Ovary (tissue), 10 donors: ENCODE data around the gene GJA10. TPM values are rescaled to one million over a fixed set of nuclear protein-coding genes. Genes with fewer than 3 reads are reported as not detected.
"Not testable (repeated sequence)": the region's sequence is repeated elsewhere in the genome, so short reads cannot be mapped to it uniquely, and the experiment has no call there.

Experiments used
- DNase-seq, 5 donors: peaks; one replicate each; pipeline ENCODE4 v3.0.0-alpha.2; 2019 to 2020
- H3K27ac ChIP-seq, 2 donors: fragments of 200-600 bp; one replicate each; pipeline versions ENCODE4 v1.5.1 to v1.8.0; 2019 to 2022
- H3K27me3 ChIP-seq: fragments of 200-600 bp; one replicate; pipeline ENCODE4 v1.8.0; 2022
- H3K36me3 ChIP-seq: fragments of 200-600 bp; sonication (generic); one replicate; pipeline ENCODE4 v1.5.1; 2019
- H3K4me1 ChIP-seq: one replicate; pipeline ENCODE4 v1.8.1; 2013; ENCODE audit warnings: mild to moderate bottlenecking, moderate library complexity; ENCODE audit not compliant: insufficient read depth
- H3K4me3 ChIP-seq: fragments of 200-600 bp; sonication (generic); one replicate; pipeline ENCODE4 v1.5.1; 2017
- H3K9me3 ChIP-seq, 2 donors: fragments of 200-600 bp in 1 of 2; sonication (generic) in 1 of 2; one replicate each; pipeline versions ENCODE4 v1.5.1 to v1.8.1; 2013 to 2019; ENCODE audit warnings: mild to moderate bottlenecking in 1 of 2, moderate library complexity in 1 of 2
- CTCF ChIP-seq, 3 donors: fragments of 450-650 bp in 2 of 3; fragments of 200-600 bp in 1 of 3; IDR thresholded peaks; one replicate each; pipeline versions ENCODE4 v1.5.1 to v1.8.0; 2016 to 2022; ENCODE audit warnings: antibody characterized with exemption in 3 of 3, mild to moderate bottlenecking in 1 of 3
- EP300 ChIP-seq: sonication (generic); formaldehyde crosslinking; IDR thresholded peaks from one replicate; pipeline ENCODE4 v1.6.1; 2017; ENCODE audit warnings: antibody characterized with exemption
- POLR2A ChIP-seq: fragments of 450-650 bp; IDR thresholded peaks from one replicate; pipeline ENCODE4 v1.6.1; 2017; ENCODE audit warnings: antibody characterized with exemption, mild to moderate bottlenecking, moderate library complexity
- WGBS, 3 donors: extraction: QIAGEN DNeasy Blood & Tissue Kit in 1 of 3; methylation state at CpG; one replicate each; pipeline versions ENCODE4 v1.1.5 to v1.1.7; 2013 to 2017; 5-methylcytosine and 5-hydroxymethylcytosine counted together
- intact Hi-C, 4 donors: fragments of 100-400 bp; cut with DNase I; formaldehyde crosslinking; loops; one replicate each; pipeline versions ENCODE4 v1.11.0 to v1.15.1; 2022 to 2023
- long read RNA-seq, 3 donors: library from polyadenylated mRNA in 2 of 3; unstranded in 2 of 3; transcript quantifications; one replicate each; pipeline ENCODE4 v2.0.0 and lab custom pipeline, GENCODE V29; 2021 to 2026
- polyA plus RNA-seq, 2 donors: library from polyadenylated mRNA; stranded (reverse); fragments of 200-250 nt in 1 of 2; fragments of 350-450 nt in 1 of 2; fragmentation: Illumina TruSeq in 1 of 2; extraction: RNeasy Lipid Tissue Mini Kit (QIAGEN cat#74804) in 1 of 2; gene quantifications; one replicate each; pipeline ENCODE4 v1.2.3, GENCODE V29; 2013 to 2014
- total RNA-seq, 7 donors: library from RNA; depleted of rRNA in 2 of 7; stranded (reverse); fragments of >200 nt in 2 of 7; fragmentation: NEBNext Ultra II Directional in 3 of 7; extraction: Animal tissue kit (Norgen Biotek cat#: 25700) in 3 of 7; gene quantifications; one replicate each; pipeline versions ENCODE4 v1.1.0 to v1.2.4, GENCODE V29; 2016 to 2023
- donor health status: DM: no; HTN: no; CAD: no; lungs with moderate emphysema.
- donor health status: DM: no; HTN: no; CAD: no.
- donor health status: Bipolar disorder and iron deficiency.
- donor health status: DM: yes; HTN: yes; CAD: no.
- donor health status: DM: no; HTN: no; CAD: no.
- donor health status: DM: yes; HTN: yes; CAD: no.

The GJA10 gene
- total RNA-seq: not detected
- not detected for polyA plus RNA-seq
- long read RNA-seq, donor 1: 0 reads
- long read RNA-seq, donor 2: 0 reads
- long read RNA-seq, donor 3: 0 reads

GRCh38 chr6:89894169-89894568, at the start of gene GJA10:
Gene GJA10, plus strand, starts transcription at chr6:89894469. Its CDS starts 0 bp downstream, at chr6:89894469.
- intact Hi-C loops: no loop called here
- no peaks in the 10 kb centered on the region for H3K36me3 ChIP-seq
- H3K4me1 ChIP-seq: no peaks in the 10 kb centered on the region
- DNase-seq: no peak
- no peak within 1 kb of the TSS for H3K27ac ChIP-seq
- 90 to 94% (median 91%) methylated on average over 1 of the region's 1 CpG for WGBS, 3 donors
- TF ChIP-seq CTCF (IDR thresholded peaks at IDR 0.05) (no peak), POLR2A (no peak), EP300 (no peak)
- no peak within 1 kb of the TSS for H3K4me3 ChIP-seq
- no peaks in the 10 kb centered on the region for H3K9me3 ChIP-seq
- H3K27me3 ChIP-seq: no peaks in the 10 kb centered on the region

- H3K27ac ChIP-seq, H3K4me1 ChIP-seq, H3K36me3 ChIP-seq, H3K9me3 ChIP-seq, DNase-seq, H3K27me3 ChIP-seq, intact Hi-C loops, H3K4me3 ChIP-seq: not testable (repeated sequence)
- WGBS, 3 donors: 94 to 95% (median 94%) methylated on average over 5 of the region's 5 CpGs
Observed at GRCh38 chr6:89847513-89847912, 46.8 kb upstream of the GJA10 start.

GRCh38 chr6:89853068-89853467, 41.2 kb upstream of the GJA10 start:
- Histone ChIP-seq H3K4me1 (no peaks in the 10 kb centered on the region), H3K36me3 (no peaks in the 10 kb centered on the region), H3K27me3 (no peaks in the 10 kb centered on the region), H3K9me3 (no peaks in the 10 kb centered on the region), H3K4me3 (no peak overlapping the region), H3K27ac (no peak overlapping the region)
- intact Hi-C loops: no loop called here
- WGBS, 3 donors: 96 to 98% (median 97%) methylated on average over 1 of the region's 1 CpG
- TF ChIP-seq EP300 (no peak), POLR2A (no peak), CTCF (IDR thresholded peaks at IDR 0.05) (no peak)
- DNase-seq: no peak

- DNase-seq: no peak
- no peaks in the 10 kb centered on the region for H3K36me3 ChIP-seq
- WGBS, 3 donors: 89 to 100% (median 89%) methylated on average over 1 of the region's 1 CpG
Observed at GRCh38 chr6:89858041-89858440, 36.2 kb upstream of the GJA10 start.

More at GRCh38 chr6:89858041-89858440, 36.2 kb upstream of the GJA10 start:
- TF ChIP-seq EP300 (no peak), POLR2A (no peak), CTCF (IDR thresholded peaks at IDR 0.05) (no peak)
- Histone ChIP-seq H3K27ac (no peak overlapping the region), H3K4me3 (no peak overlapping the region), H3K4me1 (no peaks in the 10 kb centered on the region), H3K27me3 (no peaks in the 10 kb centered on the region), H3K9me3 (no peaks in the 10 kb centered on the region)
- intact Hi-C loops: no loop called here
